Uterus (tissue), 4 donors: ENCODE results near the gene SLC9A7. TPM values are rescaled to one million over a fixed set of nuclear protein-coding genes. Genes with fewer than 3 reads are reported as not detected.
"Not testable (repeated sequence)": the region's sequence is repeated elsewhere in the genome, so short reads cannot be mapped to it uniquely, and the experiment has no call there.

Experiments
- DNase-seq, 2 donors: peaks; one replicate each; pipeline ENCODE4 v3.0.0-alpha.2; 2019 to 2020
- H3K27ac ChIP-seq, 2 donors: fragments of 200-600 bp; sonication (generic); 1 replicate in 1 of 2; 2 replicates in 1 of 2; pipeline ENCODE4 v1.5.1; 2016 to 2018
- H3K27me3 ChIP-seq, 2 donors: fragments of 200-600 bp; sonication (generic); one replicate each; pipeline ENCODE4 v1.5.1; 2018 to 2019; ENCODE audit warnings: control low read depth in 1 of 2
- H3K36me3 ChIP-seq, 2 donors: fragments of 200-600 bp; sonication (generic); one replicate each; pipeline ENCODE4 v1.5.1; 2019; ENCODE audit warnings: control low read depth in 1 of 2
- H3K4me1 ChIP-seq, 2 donors: fragments of 200-600 bp; sonication (generic); one replicate each; pipeline ENCODE4 v1.5.1; 2018 to 2019; ENCODE audit warnings: control low read depth in 1 of 2
- H3K4me3 ChIP-seq, 2 donors: fragments of 200-600 bp; sonication (generic); 1 replicate in 1 of 2; 2 replicates in 1 of 2; pipeline ENCODE4 v1.5.1; 2018 to 2019; ENCODE audit warnings: mild to moderate bottlenecking in 1 of 2
- H3K9me3 ChIP-seq, 2 donors: fragments of 200-600 bp; sonication (generic); one replicate each; pipeline ENCODE4 v1.5.1; 2019; ENCODE audit warnings: control low read depth in 1 of 2
- CTCF ChIP-seq, 4 experiments: fragments of 200-600 bp in 2 of 4; fragments of 450-650 bp in 2 of 4; sonication (generic) in 2 of 4; IDR thresholded peaks; one replicate each; pipeline ENCODE4 v1.5.1; 2016 to 2019; ENCODE audit warnings: antibody characterized with exemption in 4 of 4, mild to moderate bottlenecking in 2 of 4, moderate library complexity in 1 of 4
- POLR2A ChIP-seq, 2 donors: fragments of 450-650 bp; IDR thresholded peaks; one replicate each; pipeline ENCODE4 v1.6.1; 2016; ENCODE audit warnings: antibody characterized with exemption in 2 of 2, mild to moderate bottlenecking in 1 of 2, moderate library complexity in 1 of 2
- intact Hi-C: fragments of 100-400 bp; cut with DNase I; formaldehyde crosslinking; loops from one replicate; pipeline ENCODE4 v1.15.1; 2023; ENCODE audit warnings: low total_unique reads
- total RNA-seq, 4 donors: library from RNA; depleted of rRNA in 3 of 4; stranded (reverse); fragments of >200 nt in 3 of 4; gene quantifications; one replicate each; pipeline versions ENCODE4 v1.1.0 to v1.2.4, GENCODE V29; 2014 to 2023
- donor health status: DM: yes; HTN: yes; CAD: no.

The SLC9A7 gene
- total RNA-seq, 4 donors from 2014 or later = 0.51 to 6.4 (median 3.3) TPM

GRCh38 chrX:46737041-46737440, 21.9 kb downstream of the SLC9A7 start:
- Histone ChIP-seq H3K4me1 (no peaks in the 10 kb centered on the region), H3K9me3 (no peaks in the 10 kb centered on the region), H3K27ac (no peak overlapping the region), H3K4me3 (no peak overlapping the region), H3K27me3 (no peaks in the 10 kb centered on the region), H3K36me3 (no peaks in the 10 kb centered on the region)
- TF ChIP-seq CTCF (IDR thresholded peaks at IDR 0.05) (no peak), POLR2A (IDR thresholded peaks at IDR 0.05) (no peak)
- no peak for DNase-seq
- intact Hi-C loops = no loop called here

- no peak overlapping the region for H3K27ac ChIP-seq
- H3K4me3 ChIP-seq = no peak overlapping the region
- intact Hi-C loops = no loop called here
- no peak for DNase-seq
- no peaks in the 10 kb centered on the region for H3K36me3 ChIP-seq
- H3K27me3 ChIP-seq = no peaks in the 10 kb centered on the region
- H3K4me1 ChIP-seq = no peaks in the 10 kb centered on the region
- no peaks in the 10 kb centered on the region for H3K9me3 ChIP-seq
- TF ChIP-seq POLR2A (IDR thresholded peaks at IDR 0.05) (no peak), CTCF (IDR thresholded peaks at IDR 0.05) (no peak)
Measured at GRCh38 chrX:46735622-46736021, 23.3 kb downstream of the SLC9A7 start.

DNA sequence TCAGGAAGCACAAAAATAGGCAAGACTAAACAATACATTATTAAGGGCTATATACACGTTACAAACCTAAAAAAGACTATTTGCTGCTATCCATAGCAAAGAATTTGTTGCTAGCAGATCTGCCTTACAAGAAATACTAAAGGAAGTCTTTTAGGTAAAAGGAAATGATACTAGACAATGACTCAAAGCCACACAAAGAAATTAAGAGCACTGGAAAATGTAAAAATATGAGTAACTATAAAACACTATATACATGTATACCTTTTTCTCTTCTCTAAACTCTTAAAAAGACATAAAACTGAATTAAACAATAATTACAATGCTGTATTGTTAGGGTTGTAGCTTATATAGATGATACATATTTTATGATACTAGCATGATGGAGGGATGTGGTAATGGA, 25.7 kb downstream of the SLC9A7 start:
- H3K36me3 ChIP-seq = no peaks in the 10 kb centered on the region
- TF ChIP-seq POLR2A (IDR thresholded peaks at IDR 0.05) (no peak), CTCF (IDR thresholded peaks at IDR 0.05) (no peak)
- DNase-seq = no peak
- H3K4me1 ChIP-seq = no peaks in the 10 kb centered on the region
- intact Hi-C loops = no loop called here
- H3K27me3 ChIP-seq = no peaks in the 10 kb centered on the region
- no peak overlapping the region for H3K4me3 ChIP-seq
- H3K9me3 ChIP-seq = no peaks in the 10 kb centered on the region
- no peak overlapping the region for H3K27ac ChIP-seq

DNA sequence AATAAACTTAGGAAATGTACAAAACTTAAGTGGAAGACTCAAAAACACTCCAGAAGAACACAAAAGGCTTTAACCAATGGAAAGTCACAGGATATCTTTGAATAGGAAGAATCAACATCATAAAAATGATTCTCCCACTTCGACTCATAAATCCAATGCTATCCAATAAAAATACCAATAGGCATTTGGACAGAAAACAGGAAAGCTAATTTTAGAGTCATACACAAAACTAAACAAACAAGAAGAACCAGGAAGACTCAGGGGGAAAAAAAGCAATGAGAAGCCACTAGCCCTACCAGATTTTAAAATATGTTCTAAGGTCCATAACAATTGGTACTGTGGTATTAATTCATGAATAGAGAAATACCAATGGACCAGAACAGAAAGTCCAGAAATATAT, 28.2 kb downstream of the SLC9A7 start:
- Histone ChIP-seq H3K27ac (no peak overlapping the region), H3K27me3 (no peaks in the 10 kb centered on the region), H3K9me3 (no peaks in the 10 kb centered on the region), H3K4me3 (no peak overlapping the region), H3K36me3 (no peaks in the 10 kb centered on the region), H3K4me1 (no peaks in the 10 kb centered on the region)
- TF ChIP-seq POLR2A (IDR thresholded peaks at IDR 0.05) (no peak), CTCF (IDR thresholded peaks at IDR 0.05) (no peak)
- DNase-seq = no peak
- intact Hi-C loops = no loop called here

DNA sequence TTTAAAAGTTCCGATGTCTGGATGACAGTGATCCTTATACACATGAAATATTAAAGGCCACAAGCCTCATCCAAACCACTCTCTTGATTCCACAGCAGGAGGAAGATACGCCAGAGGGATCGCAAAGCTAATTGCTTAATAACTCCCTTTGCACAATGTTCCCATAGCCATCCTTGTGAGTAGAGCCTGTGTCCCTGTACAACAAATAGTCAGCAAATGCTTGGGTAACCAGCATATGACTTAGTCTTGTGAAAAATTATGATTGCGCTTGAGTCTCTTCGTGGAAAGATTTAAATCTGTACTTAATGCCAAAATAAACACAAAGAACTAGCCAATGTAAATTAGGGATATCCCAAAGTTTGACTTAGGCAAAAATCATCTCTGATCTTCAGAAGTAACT, 31.5 kb downstream of the SLC9A7 start:
- no peaks in the 10 kb centered on the region for H3K4me1 ChIP-seq
- no peak overlapping the region for H3K4me3 ChIP-seq
- H3K27me3 ChIP-seq = no peaks in the 10 kb centered on the region
- H3K27ac ChIP-seq = no peak overlapping the region
- no peaks in the 10 kb centered on the region for H3K36me3 ChIP-seq
- DNase-seq = no peak
- TF ChIP-seq CTCF (IDR thresholded peaks at IDR 0.05) (no peak), POLR2A (IDR thresholded peaks at IDR 0.05) (no peak)
- intact Hi-C loops = no loop called here
- H3K9me3 ChIP-seq = no peaks in the 10 kb centered on the region

GRCh38 chrX:46723569-46723927, 35.4 kb downstream of the SLC9A7 start:
- H3K27ac ChIP-seq, H3K4me1 ChIP-seq, DNase-seq, H3K27me3 ChIP-seq, H3K36me3 ChIP-seq, H3K4me3 ChIP-seq, intact Hi-C loops, H3K9me3 ChIP-seq: not testable (repeated sequence)
